Activated T-helper 1 cell treated with anti-CD3 and anti-CD28 coated beads, Interleukin-2, amount 50 U/mL, for 16 hours (primary cell): ENCODE data around the gene ATAD5.
"Not testable (repeated sequence)": the region's sequence is repeated elsewhere in the genome, so short reads cannot be mapped to it uniquely, and the experiment has no call there.

Experiments used
- DNase-seq, 2 donors: peaks; one replicate each; pipeline ENCODE4 v3.0.0-alpha.2; 2020; ENCODE audit warnings: low read depth in 1 of 2, low spot score in 1 of 2

The ATAD5 gene

GRCh38 chr17:30906101-30906911 lies 74.5 kb downstream of the ATAD5 start, which contains the start of gene TEFM:
Gene TEFM, minus strand, starts transcription at chr17:30906238. Its CDS starts 40 bp downstream, at chr17:30906198.
- DNase-seq: peak; percentile 79

DNA sequence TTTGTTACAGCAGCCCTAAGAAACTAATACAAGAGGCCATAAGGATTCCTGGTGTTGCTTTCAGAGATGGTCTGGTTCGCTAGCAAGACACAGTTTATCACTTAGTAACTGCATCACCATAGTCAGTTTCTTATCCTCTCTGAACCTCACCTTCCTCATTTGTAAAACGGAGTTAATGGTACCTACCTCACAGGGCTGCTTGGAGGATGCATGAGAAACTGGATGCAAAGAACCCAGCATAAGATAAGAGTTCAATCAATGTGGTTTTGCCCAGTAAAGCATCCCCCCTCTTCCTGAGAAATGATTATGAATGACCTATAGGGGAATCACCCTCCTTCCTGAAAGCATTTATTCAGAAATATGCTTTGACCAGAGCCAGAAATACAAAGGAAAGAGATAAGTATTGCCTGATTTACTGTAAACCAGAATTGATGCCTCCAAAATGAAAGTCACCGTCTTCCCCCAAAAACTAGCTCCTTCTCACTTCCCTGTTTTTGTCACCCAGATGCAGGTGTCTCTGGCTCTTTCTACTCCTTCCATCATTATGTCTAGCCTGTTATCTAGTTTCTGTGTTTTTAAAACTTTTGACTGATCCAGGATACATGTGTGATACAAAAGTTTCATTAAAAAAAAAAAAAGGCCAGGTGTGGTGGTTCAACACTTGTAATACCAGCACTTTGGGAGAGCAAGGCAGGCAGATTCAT lies 77.1 kb downstream of the ATAD5 start:
- no peak for DNase-seq

DNA sequence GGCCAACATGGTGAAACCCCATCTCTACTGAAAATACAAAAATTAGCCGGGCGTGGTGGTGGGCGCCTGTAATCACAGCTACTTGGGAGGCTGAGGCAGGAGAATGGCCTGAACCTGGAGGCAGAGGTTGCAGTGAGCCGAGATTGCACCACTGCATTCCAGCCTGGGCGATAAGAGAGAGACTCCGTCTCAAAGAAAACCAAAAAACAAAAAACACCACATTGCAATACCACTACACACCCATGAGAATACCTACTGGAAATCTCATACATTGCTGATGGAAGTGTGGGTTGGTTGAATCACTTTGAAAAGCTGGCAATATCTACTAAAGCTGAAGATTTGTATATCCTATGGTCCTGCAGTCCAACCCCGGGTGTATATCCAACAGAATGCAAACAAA lies 78.4 kb downstream of the ATAD5 start:
- not testable (repeated sequence) for DNase-seq

- DNase-seq: no peak
Observed at GRCh38 chr17:30913955-30914354, 82.2 kb downstream of the ATAD5 start.

DNA sequence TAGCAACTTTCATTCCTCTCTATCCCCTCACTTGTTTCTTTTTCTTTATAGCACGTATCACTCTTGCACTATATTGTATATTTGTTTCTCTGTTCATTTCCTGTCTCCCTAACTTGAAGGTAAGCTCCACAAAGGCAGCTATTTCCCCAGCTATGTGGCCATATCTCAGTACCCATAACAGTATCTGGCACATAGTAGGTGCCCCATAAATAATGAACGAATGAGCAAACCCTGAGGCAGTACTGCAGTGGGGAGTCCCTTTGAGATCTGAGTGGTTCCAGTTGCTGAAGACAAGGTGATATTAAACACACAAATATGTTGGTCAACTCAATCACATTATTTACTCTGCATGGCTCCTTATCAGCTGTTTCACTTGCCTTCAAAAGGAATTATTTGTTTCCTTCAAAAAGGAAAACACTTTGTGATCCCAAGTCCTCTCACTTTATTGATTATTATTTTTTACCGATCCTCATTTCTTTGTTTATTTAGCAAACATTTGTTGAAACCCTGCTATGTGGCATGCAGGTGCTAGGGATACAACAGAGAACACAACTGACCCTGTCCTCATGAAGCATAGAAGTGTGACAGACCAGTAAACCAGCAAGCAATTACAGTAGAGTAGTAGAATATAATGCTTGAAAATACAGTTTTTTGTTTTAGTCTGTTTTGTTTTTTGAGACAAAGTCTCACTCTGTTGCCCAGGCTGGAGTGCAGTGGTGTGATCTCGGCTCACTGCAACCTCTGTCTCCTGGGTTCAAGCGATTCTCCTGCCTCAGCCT lies 84.3 kb downstream of the ATAD5 start:
- no peak for DNase-seq

- no peak for DNase-seq
Observed at GRCh38 chr17:30917050-30917449, 85.3 kb downstream of the ATAD5 start.

- no peak for DNase-seq
Observed at GRCh38 chr17:30920282-30920681, 88.5 kb downstream of the ATAD5 start.

GRCh38 chr17:30920683-30921543 lies 89.1 kb downstream of the ATAD5 start:
- no peak for DNase-seq

DNA sequence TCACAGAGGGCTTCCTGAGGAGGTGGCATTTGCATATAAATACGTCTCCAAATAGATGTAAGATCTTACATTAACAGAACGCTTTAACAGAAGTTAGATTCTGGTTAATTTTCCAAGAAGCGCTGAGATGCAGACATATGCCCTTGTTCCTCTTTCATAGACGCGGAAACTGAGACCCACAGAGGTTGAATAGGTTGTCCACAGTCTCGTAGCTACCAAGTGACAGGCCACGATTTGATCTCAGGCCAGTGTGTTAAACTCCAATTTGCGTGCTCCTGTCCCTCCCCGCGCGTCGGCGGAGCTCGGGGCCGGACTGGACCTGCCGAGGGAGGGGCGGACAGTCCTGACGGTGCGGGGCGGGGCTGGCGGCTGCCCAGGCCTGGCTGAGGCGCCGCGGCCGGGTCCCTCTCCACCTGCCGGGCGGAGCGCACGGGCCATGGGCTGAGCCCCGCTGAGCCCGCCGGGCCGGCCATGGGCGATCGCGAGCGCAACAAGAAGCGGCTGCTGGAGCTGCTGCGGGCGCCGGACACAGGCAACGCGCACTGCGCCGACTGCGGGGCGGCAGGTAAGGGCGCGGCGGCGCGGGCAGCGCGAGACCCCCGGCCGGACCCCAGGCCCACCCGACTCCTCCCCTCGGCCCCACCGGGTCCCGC lies 89.9 kb downstream of the ATAD5 start, which contains the start of gene ADAP2:
ADAP2 (plus strand) TSS at position 402 of the 653 bp plus-strand sequence; CDS start at position 472, 70 bp downstream.
- no peak for DNase-seq

GRCh38 chr17:30922235-30923030 lies 90.7 kb downstream of the ATAD5 start:
- no peak for DNase-seq

- no peak for DNase-seq
Observed at GRCh38 chr17:30924341-30924740, 92.6 kb downstream of the ATAD5 start.

GRCh38 chr17:30926516-30926915 lies 94.8 kb downstream of the ATAD5 start:
- DNase-seq: no peak

- no peak for DNase-seq
Observed at GRCh38 chr17:30927756-30928155, 96.0 kb downstream of the ATAD5 start.

DNA sequence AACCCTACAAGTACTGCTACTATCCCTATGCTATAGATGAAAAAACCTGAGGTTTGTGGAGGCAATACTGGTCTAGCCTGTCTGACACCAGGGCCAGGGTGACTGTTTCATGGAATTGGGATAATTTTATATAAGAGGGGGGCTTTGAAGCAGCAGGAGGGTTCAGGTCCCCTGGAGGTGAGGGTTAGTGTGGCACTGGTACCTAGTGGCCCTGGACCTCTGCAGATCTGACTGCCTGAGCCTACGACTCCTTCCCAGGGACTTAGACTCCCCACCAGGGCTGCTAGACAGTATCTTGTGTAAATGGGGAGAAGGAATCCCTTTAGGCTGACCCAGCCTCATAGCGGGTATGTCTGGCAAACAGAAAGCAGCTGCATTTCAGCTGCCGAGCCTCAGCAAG lies 96.8 kb downstream of the ATAD5 start:
- no peak for DNase-seq

- no peak for DNase-seq
Observed at GRCh38 chr17:30929081-30929633, 97.4 kb downstream of the ATAD5 start.

DNA sequence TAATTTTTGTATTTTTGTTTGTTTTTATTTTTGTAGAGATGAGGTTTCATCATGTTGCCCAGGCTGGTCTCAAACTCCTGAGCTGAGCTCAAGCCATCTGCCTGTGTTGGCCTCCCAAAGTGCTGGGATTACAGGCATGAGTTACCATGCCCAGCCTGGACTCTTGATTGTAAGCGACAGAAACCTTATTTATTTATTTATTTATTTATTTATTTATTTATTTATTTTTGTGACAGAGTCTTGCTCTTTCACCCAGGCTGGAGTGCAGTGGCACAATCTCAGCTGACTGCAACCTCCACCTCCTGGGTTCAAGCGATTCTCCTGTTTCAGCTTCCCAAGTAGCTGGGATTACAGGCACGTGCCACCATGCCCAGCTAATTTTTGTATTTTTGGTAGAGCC lies 98.1 kb downstream of the ATAD5 start:
- not testable (repeated sequence) for DNase-seq

- DNase-seq: no peak
Observed at GRCh38 chr17:30930495-30930894, 98.7 kb downstream of the ATAD5 start.

DNA sequence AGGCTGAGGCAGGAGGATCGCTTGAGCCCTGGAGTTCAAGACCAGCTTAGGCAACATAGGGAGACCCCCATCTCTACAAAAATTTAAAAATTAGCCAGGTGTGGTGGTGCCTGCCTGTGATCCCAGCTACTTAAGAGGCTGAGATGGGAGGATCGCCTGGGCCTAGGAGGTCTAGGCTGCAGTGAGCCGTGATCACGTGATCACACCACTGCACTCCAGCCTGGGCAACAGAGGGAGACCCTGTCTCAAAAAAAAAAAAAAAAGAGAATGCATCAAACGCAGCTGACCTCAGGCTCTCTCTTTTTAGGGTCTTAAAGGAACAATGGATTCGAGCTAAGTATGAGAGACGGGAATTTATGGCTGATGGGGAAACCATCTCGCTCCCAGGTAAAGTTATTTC lies 99.8 kb downstream of the ATAD5 start:
- not testable (repeated sequence) for DNase-seq

- DNase-seq: no peak
Observed at GRCh38 chr17:30933966-30934365, 102.2 kb downstream of the ATAD5 start.
